H1 (cell line): Measurements from ENCODE around the gene ZNF608.

ENCODE experiments used
- BRCA1 ChIP-seq: IDR thresholded peaks from 2 replicates; pipeline ENCODE4 v1.6.1; 2012; ENCODE audit warnings: low read depth, low read length, improper control_type of control experiment
- CTCF ChIP-seq, 3 experiments: IDR thresholded peaks; 1 replicate in 2 of 3; 2 replicates in 1 of 3; pipeline versions ENCODE4 v1.5.1 to v1.6.1; 2011; ENCODE audit warnings: low read length in 3 of 3, mild to moderate bottlenecking in 3 of 3, inconsistent platforms in 2 of 3, low read depth in 1 of 3, moderate library complexity in 1 of 3; ENCODE audit not compliant: insufficient read depth in 1 of 3; ENCODE audit errors: control extremely low read depth in 1 of 3
- EP300 ChIP-seq, 2 experiments: IDR thresholded peaks; 1 replicate in 1 of 2; 2 replicates in 1 of 2; pipeline ENCODE4 v1.6.1; 2011 to 2012; ENCODE audit warnings: low read depth in 2 of 2, low read length in 2 of 2, mild to moderate bottlenecking in 2 of 2, borderline replicate concordance in 1 of 2, inconsistent platforms in 1 of 2, moderate library complexity in 1 of 2
- EZH2 ChIP-seq: fragments of 200-600 bp; sonication (generic); IDR thresholded peaks from 2 replicates; pipeline ENCODE4 v1.7.1; 2012; ENCODE audit warnings: low read depth, mild to moderate bottlenecking, moderate library complexity, low read length, inconsistent platforms; ENCODE audit not compliant: severe bottlenecking
- GABPA ChIP-seq: IDR thresholded peaks from 2 replicates; pipeline ENCODE4 v1.6.1; 2011; ENCODE audit warnings: mild to moderate bottlenecking, low read length, moderate library complexity, borderline replicate concordance; ENCODE audit not compliant: insufficient read depth
- KDM1A ChIP-seq: fragments of 200-600, 300-600 bp; sonication (generic); IDR thresholded peaks from 2 replicates; pipeline ENCODE4 v1.7.1; 2016; ENCODE audit warnings: mild to moderate bottlenecking, low read length, borderline replicate concordance
- KDM5A ChIP-seq: fragments of 200-600 bp; IDR thresholded peaks from 2 replicates; pipeline ENCODE4 v1.7.1; 2012; ENCODE audit warnings: mild to moderate bottlenecking, low read length, inconsistent platforms, mixed read lengths
- POLR2A ChIP-seq, 2 experiments: IDR thresholded peaks; 1 replicate in 1 of 2; 2 replicates in 1 of 2; pipeline ENCODE4 v1.6.1; 2011; ENCODE audit warnings: low read depth in 2 of 2, low read length in 2 of 2, mild to moderate bottlenecking in 2 of 2; ENCODE audit errors: control extremely low read depth in 1 of 2
- RNF2 ChIP-seq: fragments of 200-900, 300-1000 bp; sonication (generic); IDR thresholded peaks from 2 replicates; pipeline ENCODE4 v1.7.1; 2016; ENCODE audit warnings: borderline replicate concordance, low read depth, mild to moderate bottlenecking, antibody characterized with exemption, low read length; ENCODE audit not compliant: poor library complexity, severe bottlenecking; ENCODE audit errors: missing control alignments
- USF2 ChIP-seq: IDR thresholded peaks from 2 replicates; pipeline ENCODE4 v1.6.1; 2011; ENCODE audit warnings: low read length, improper control_type of control experiment
- ZNF274 ChIP-seq: IDR thresholded peaks from 2 replicates; pipeline ENCODE4 v1.7.0; 2012; ENCODE audit warnings: low read length, borderline replicate concordance; ENCODE audit errors: extremely low read depth

- TF ChIP-seq POLR2A (IDR thresholded peaks at IDR 0.05; ENCODE audit: control extremely low read depth in 1 of 2, low read depth in 2 of 2, low read length in 2 of 2) (no peak), BRCA1 (no peak), GABPA (no peak), KDM1A (no peak), EZH2 (no peak), CTCF (IDR thresholded peaks at IDR 0.05; ENCODE audit: control extremely low read depth in 1 of 3, insufficient read depth in 1 of 3, low read depth in 1 of 3, low read length in 3 of 3) (no peak), KDM5A (no peak), EP300 (IDR thresholded peaks at IDR 0.05; ENCODE audit: borderline replicate concordance in 1 of 2, low read depth in 2 of 2, low read length in 2 of 2) (no peak), ZNF274 (no peak), RNF2 (no peak), USF2 (no peak)
Measured at GRCh38 chr5:124726631-124727362, 19.6 kb downstream of the ZNF608 start.
